Prostate gland (tissue), 2 donors: ENCODE measurements around the gene SLC35A3. TPM values are rescaled to one million over a fixed set of nuclear protein-coding genes. Genes with fewer than 3 reads are reported as not detected.

Source experiments
- DNase-seq: peaks from one replicate; pipeline ENCODE4 v3.0.0-alpha.2; 2019; ENCODE audit warnings: low spot score
- H3K27ac ChIP-seq, 2 donors: fragments of 200-600 bp; sonication (generic); 2 replicates each; pipeline ENCODE4 v1.5.1; 2017 to 2019
- H3K27me3 ChIP-seq: fragments of 200-600 bp; sonication (generic); replicated peaks from 2 replicates; pipeline ENCODE4 v1.5.1; 2019; ENCODE audit not compliant: insufficient read depth
- H3K36me3 ChIP-seq, 2 donors: fragments of 200-600 bp; sonication (generic); 1 replicate in 1 of 2; 2 replicates in 1 of 2; pipeline versions ENCODE4 v1.5.1 to v1.8.1; 2017 to 2019
- H3K4me1 ChIP-seq: fragments of 200-600 bp; sonication (generic); replicated peaks from 2 replicates; pipeline ENCODE4 v1.5.1; 2019
- H3K4me3 ChIP-seq, 2 donors: fragments of 200-600 bp; sonication (generic); 2 replicates each; pipeline ENCODE4 v1.5.1; 2017 to 2019
- H3K9me3 ChIP-seq: fragments of 200-600 bp; sonication (generic); 2 replicates; pipeline ENCODE4 v1.5.1; 2017
- POLR2A ChIP-seq: fragments of 450-650 bp; IDR thresholded peaks from one replicate; pipeline ENCODE4 v1.6.1; 2016; ENCODE audit warnings: antibody characterized with exemption, mild to moderate bottlenecking
- POLR2AphosphoS5 ChIP-seq: sonication (generic); formaldehyde crosslinking; IDR thresholded peaks from one replicate; pipeline ENCODE4 v1.6.1; 2017; ENCODE audit warnings: antibody characterized with exemption
- WGBS: methylation state at CpG from one replicate; pipeline ENCODE4 v1.1.5; 2018; 5-methylcytosine and 5-hydroxymethylcytosine counted together
- intact Hi-C: fragments of 100-400 bp; cut with DNase I; formaldehyde crosslinking; loops from one replicate; pipeline ENCODE4 v1.14.2; 2022
- total RNA-seq, 2 donors: library from RNA; depleted of rRNA; stranded (reverse); fragments of >200 nt; gene quantifications; one replicate each; pipeline ENCODE4 v1.1.0, GENCODE V29; 2016
- TF ChIP-seq, protein P1 (sequence below), 4 experiments: fragments of 200-600 bp in 2 of 4; fragments of 450-650 bp in 2 of 4; sonication (generic) in 2 of 4; IDR thresholded peaks; 1 replicate in 3 of 4; 2 replicates in 1 of 4; pipeline ENCODE4 v1.5.1; 2016 to 2019; ENCODE audit warnings: antibody characterized with exemption in 4 of 4, mild to moderate bottlenecking in 2 of 4, moderate library complexity in 2 of 4

SLC35A3 gene
- total RNA-seq, 2 donors from 2014 or later: 32.0 to 79.5 TPM

GRCh38 chr1:99943223-99943794 is 26.5 kb upstream of the SLC35A3 start:
- no peaks in the 10 kb centered on the region for H3K9me3 ChIP-seq
- intact Hi-C loops: no loop called here
- H3K27ac ChIP-seq: no peak overlapping the region
- no peaks in the 10 kb centered on the region for H3K4me1 ChIP-seq
- WGBS: 19% methylated on average over 7 of the region's 7 CpGs
- H3K27me3 ChIP-seq: no peaks in the 10 kb centered on the region
- no peaks in the 10 kb centered on the region for H3K36me3 ChIP-seq
- DNase-seq: no peak
- TF ChIP-seq, protein P1, sequence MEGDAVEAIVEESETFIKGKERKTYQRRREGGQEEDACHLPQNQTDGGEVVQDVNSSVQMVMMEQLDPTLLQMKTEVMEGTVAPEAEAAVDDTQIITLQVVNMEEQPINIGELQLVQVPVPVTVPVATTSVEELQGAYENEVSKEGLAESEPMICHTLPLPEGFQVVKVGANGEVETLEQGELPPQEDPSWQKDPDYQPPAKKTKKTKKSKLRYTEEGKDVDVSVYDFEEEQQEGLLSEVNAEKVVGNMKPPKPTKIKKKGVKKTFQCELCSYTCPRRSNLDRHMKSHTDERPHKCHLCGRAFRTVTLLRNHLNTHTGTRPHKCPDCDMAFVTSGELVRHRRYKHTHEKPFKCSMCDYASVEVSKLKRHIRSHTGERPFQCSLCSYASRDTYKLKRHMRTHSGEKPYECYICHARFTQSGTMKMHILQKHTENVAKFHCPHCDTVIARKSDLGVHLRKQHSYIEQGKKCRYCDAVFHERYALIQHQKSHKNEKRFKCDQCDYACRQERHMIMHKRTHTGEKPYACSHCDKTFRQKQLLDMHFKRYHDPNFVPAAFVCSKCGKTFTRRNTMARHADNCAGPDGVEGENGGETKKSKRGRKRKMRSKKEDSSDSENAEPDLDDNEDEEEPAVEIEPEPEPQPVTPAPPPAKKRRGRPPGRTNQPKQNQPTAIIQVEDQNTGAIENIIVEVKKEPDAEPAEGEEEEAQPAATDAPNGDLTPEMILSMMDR (IDR thresholded peaks at IDR 0.05): no peak
- no peak for TF ChIP-seq POLR2A
- no peak overlapping the region for H3K4me3 ChIP-seq

DNA sequence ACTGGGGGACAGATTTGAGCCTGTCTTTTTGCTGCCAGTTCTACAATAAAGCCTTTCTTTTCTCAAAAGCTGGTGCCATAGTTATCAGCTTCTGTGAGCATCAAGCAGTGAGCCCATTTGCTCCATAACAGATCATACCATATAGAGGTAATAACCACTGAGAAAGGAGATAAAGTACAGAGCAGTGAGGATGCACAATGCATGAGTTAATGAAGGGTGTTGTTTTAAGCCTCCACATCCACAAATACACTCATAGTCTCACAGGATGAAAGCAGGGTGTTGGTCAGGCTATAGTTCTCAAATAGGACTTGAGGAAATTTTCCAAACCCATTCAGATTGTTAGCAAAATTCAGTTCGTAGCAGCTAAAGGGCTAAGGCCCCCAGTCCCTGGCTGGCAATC is 25.6 kb upstream of the SLC35A3 start:
- Histone ChIP-seq H3K4me3 (no peak overlapping the region), H3K27me3 (no peaks in the 10 kb centered on the region), H3K36me3 (no peaks in the 10 kb centered on the region), H3K27ac (no peak overlapping the region), H3K9me3 (no peaks in the 10 kb centered on the region), H3K4me1 (no peaks in the 10 kb centered on the region)
- DNase-seq: no peak
- intact Hi-C loops: no loop called here
- TF ChIP-seq POLR2AphosphoS5 (no peak), POLR2A (no peak)
- TF ChIP-seq, protein P1 (IDR thresholded peaks at IDR 0.05): no peak
- WGBS: 83% methylated on average over 1 of the region's 1 CpG

DNA sequence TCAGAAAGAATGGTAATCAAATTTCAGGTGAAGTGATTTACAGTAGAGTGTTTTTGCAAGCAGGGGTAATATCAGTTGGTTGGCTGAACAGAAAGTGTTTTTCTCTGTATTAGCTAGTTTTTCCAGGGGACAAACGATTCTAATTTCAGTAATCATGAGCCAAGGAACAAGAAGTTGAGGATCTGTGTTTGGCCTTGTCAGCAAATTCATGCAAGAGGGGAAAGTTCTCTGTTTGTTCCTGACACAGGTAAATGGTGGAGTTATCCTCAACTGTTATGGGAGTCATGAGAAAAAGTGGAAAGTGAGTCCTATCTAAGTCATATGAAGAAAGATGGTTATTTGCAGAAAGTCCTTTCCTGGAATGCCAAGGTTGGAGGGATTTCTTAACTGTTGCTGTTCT is 24.6 kb upstream of the SLC35A3 start:
- Histone ChIP-seq H3K36me3 (no peaks in the 10 kb centered on the region), H3K27ac (no peak overlapping the region), H3K27me3 (no peaks in the 10 kb centered on the region), H3K9me3 (no peaks in the 10 kb centered on the region), H3K4me1 (no peaks in the 10 kb centered on the region), H3K4me3 (no peak overlapping the region)
- no peak for DNase-seq
- intact Hi-C loops: no loop called here
- WGBS: 85% methylated on average over 1 of the region's 1 CpG
- TF ChIP-seq POLR2A (no peak), POLR2AphosphoS5 (no peak)
- TF ChIP-seq, protein P1 (IDR thresholded peaks at IDR 0.05): no peak

DNA sequence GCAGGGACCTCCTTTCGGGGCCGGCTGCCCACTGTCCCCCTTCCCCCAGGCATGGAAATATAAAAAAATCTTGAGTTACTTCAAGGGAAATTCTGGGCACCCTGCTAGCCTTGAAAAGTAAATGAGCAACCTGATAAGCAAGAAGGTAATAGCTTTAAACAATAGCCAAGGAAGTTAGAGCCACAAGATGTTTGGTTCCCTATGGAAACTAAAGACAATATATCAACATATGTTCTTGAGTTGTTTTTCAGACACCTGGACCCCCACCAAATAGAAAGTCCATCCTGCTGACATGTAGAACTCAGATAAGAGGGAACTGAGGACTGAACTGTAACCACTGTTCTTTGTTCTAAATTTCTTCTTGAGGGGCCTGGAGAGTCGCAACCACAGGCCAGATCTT is 19.3 kb upstream of the SLC35A3 start:
- 70% methylated on average over 3 of the region's 3 CpGs for WGBS
- H3K36me3 ChIP-seq: no peaks in the 10 kb centered on the region
- H3K27ac ChIP-seq: no peak overlapping the region
- TF ChIP-seq POLR2A (no peak), POLR2AphosphoS5 (no peak)
- TF ChIP-seq, protein P1 (IDR thresholded peaks at IDR 0.05): no peak
- H3K4me3 ChIP-seq: no peak overlapping the region
- no peaks in the 10 kb centered on the region for H3K27me3 ChIP-seq
- H3K4me1 ChIP-seq: no peaks in the 10 kb centered on the region
- H3K9me3 ChIP-seq: no peaks in the 10 kb centered on the region
- no peak for DNase-seq
- intact Hi-C loops: no loop called here

GRCh38 chr1:99952522-99952921 is 17.3 kb upstream of the SLC35A3 start:
- intact Hi-C loops: no loop called here
- no peak overlapping the region for H3K4me3 ChIP-seq

More at GRCh38 chr1:99952522-99952921, 17.3 kb upstream of the SLC35A3 start:
- Histone ChIP-seq H3K9me3 (no peaks in the 10 kb centered on the region), H3K27me3 (no peaks in the 10 kb centered on the region), H3K4me1 (no peaks in the 10 kb centered on the region), H3K27ac (no peak overlapping the region), H3K36me3 (no peaks in the 10 kb centered on the region)
- WGBS: 66% methylated on average over 1 of the region's 1 CpG
- TF ChIP-seq, protein P1 (IDR thresholded peaks at IDR 0.05): no peak
- TF ChIP-seq POLR2AphosphoS5 (no peak), POLR2A (no peak)
- no peak for DNase-seq
